NCI-H1092 treated with DMSO at 0.1 percent for 48 hours (cell line): ENCODE results near the gene BUB1B.
"Not testable (repeated sequence)": the region's sequence is repeated elsewhere in the genome, so short reads cannot be mapped to it uniquely, and the experiment has no call there.

ENCODE experiments used
- DNase-seq: peaks from one replicate; lab custom pipeline; 2025; lab: John Stamatoyannopoulos, UW

Gene BUB1B

GRCh38 chr15:40160689-40161688 lies at the start of gene BUB1B:
BUB1B (plus strand) TSS chr15:40161069; CDS start chr15:40161221, 152 bp downstream.
- peak; percentile 91 for DNase-seq

GRCh38 chr15:40111888-40112287 lies 49.0 kb upstream of the BUB1B start:
- no peak for DNase-seq

GRCh38 chr15:40112789-40113188 lies 48.1 kb upstream of the BUB1B start:
- DNase-seq = no peak

- DNase-seq = no peak
These were observed 46.7 kb upstream of the BUB1B start for GRCh38 chr15:40114218-40114617.

GRCh38 chr15:40115106-40115505 lies 45.8 kb upstream of the BUB1B start:
- DNase-seq = not testable (repeated sequence)

GRCh38 chr15:40115670-40116093 lies 45.2 kb upstream of the BUB1B start:
- DNase-seq = no peak

- DNase-seq = no peak
These were observed 42.4 kb upstream of the BUB1B start for GRCh38 chr15:40118473-40118872.

- DNase-seq = no peak
These were observed 38.8 kb upstream of the BUB1B start for GRCh38 chr15:40121911-40122638.

- DNase-seq = not testable (repeated sequence)
These were observed 37.9 kb upstream of the BUB1B start for GRCh38 chr15:40122989-40123388.

- not testable (repeated sequence) for DNase-seq
These were observed 37.0 kb upstream of the BUB1B start for GRCh38 chr15:40123863-40124262.

GRCh38 chr15:40124333-40124732 lies 36.5 kb upstream of the BUB1B start:
- not testable (repeated sequence) for DNase-seq

GRCh38 chr15:40124807-40125285 lies 36.0 kb upstream of the BUB1B start:
- not testable (repeated sequence) for DNase-seq

GRCh38 chr15:40125950-40126349 lies 34.9 kb upstream of the BUB1B start:
- no peak for DNase-seq

- no peak for DNase-seq
These were observed 31.9 kb upstream of the BUB1B start for GRCh38 chr15:40128766-40129660.

- no peak for DNase-seq
These were observed 30.8 kb upstream of the BUB1B start for GRCh38 chr15:40130118-40130517.

- no peak for DNase-seq
These were observed 29.9 kb upstream of the BUB1B start for GRCh38 chr15:40130799-40131502.

GRCh38 chr15:40133544-40133943 lies 27.3 kb upstream of the BUB1B start:
- DNase-seq = no peak

- DNase-seq = no peak
These were observed 26.0 kb upstream of the BUB1B start for GRCh38 chr15:40134885-40135284.

GRCh38 chr15:40135846-40136450 lies 24.9 kb upstream of the BUB1B start:
- not testable (repeated sequence) for DNase-seq

- no peak for DNase-seq
These were observed 24.2 kb upstream of the BUB1B start for GRCh38 chr15:40136470-40137302.
